ENCODE measurements around the gene CLRN1.
"Not testable (repeated sequence)": the region's sequence is repeated elsewhere in the genome, so short reads cannot be mapped to it uniquely, and the experiment has no call there.

Gene CLRN1, protein sequence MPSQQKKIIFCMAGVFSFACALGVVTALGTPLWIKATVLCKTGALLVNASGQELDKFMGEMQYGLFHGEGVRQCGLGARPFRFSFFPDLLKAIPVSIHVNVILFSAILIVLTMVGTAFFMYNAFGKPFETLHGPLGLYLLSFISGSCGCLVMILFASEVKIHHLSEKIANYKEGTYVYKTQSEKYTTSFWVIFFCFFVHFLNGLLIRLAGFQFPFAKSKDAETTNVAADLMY

DNA sequence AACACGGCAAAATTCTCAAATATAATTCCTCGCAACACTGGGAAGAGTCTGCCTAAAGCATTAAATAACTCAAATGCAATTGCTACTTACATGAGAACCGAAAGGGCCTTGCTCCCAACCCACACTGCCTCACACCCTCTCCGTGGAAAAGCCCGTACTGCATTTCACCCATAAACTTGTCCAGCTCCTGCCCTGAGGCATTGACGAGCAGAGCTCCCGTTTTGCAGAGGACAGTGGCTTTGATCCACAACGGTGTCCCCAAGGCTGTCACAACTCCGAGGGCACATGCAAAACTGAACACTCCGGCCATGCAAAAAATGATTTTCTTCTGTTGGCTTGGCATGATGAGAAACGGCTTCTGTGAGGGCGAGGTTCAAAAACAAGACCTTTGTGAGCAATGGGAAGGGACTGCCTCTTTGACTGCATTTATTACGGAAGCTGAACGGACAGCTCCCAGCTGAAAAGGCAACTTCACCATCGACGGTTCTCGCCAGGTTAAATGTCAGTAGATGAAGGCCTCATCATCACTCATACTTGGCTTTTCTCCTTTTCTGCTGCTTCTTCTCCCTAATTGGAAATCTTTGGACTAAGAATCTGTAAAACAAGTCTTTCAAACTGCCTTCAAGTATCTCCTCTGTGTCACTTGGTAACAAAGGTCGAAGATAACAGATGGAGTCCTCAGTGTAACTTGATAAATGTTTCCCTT is at the start of gene CLRN1:
TSS of gene CLRN1 (minus strand) at position 362 of the 706 bp plus-strand sequence. CDS start at position 343, 19 bp downstream.
- no peak for DNase-seq

DNA sequence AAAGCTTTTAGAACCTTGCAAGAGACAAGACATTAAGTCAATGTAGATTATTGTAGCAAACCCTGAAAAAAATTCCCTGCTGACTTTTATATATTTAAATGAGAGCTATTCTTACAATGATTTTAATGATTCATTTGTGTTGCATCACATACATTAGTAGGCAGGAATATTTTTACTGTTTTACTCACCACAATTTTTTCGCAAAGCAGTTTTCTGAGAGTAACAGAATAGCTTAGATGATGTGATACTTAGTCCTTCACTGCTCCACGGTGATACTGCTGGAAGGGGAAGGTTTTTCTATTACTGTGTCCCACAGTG is 43.9 kb upstream of the CLRN1 start:
- DNase-seq: no peak

DNA sequence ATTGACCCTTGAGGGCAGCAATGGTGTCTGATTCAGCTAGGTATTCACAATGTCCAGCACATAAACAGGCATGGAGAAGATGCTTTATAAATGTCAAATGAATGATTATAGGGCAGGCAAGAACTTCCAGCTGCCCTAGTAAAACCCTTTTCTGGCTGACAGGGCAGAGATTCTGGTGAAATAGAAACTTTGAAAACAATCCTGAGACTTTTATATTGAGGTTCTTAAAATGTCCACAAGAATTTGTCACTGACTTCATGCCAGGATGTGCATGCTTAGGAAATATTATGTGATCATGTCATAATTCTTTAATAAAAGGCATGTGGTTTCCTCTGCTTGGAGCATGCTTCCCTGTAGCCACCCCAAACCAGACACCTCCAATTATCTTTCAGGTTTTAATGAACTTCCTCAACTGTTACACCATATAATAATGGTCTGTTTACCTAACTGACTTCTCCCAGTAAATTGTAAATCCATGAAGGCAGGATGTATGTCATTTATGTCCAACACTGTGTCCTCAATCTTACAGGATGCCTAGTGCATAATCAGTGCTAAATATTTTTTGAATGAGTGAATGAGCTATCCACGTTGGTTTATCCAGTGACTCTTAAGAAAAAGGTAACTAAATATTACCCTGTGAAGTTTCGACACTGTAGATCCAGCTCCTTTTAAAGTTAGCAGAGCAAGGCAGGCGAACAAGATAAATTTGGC is 43.4 kb upstream of the CLRN1 start:
- DNase-seq: no peak

DNA sequence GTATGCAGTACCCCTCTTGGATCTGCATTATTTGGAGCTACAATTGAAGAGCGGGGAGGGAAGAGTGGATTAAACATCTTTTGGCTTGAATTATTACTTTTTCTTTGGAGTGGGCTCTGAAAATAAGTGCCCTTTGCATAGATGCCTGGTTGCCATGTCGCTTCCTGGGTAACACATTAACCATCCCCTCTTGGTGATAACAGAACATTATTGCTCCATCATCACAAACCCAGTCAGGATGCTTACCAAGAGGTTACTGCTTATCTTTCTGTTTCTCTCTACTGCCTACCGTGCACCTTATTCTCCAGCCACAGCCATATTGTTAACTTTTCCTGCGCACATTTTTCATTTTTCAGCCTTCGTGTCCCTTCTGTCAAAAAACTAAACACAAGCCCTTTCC is 42.7 kb upstream of the CLRN1 start:
- DNase-seq: no peak

DNA sequence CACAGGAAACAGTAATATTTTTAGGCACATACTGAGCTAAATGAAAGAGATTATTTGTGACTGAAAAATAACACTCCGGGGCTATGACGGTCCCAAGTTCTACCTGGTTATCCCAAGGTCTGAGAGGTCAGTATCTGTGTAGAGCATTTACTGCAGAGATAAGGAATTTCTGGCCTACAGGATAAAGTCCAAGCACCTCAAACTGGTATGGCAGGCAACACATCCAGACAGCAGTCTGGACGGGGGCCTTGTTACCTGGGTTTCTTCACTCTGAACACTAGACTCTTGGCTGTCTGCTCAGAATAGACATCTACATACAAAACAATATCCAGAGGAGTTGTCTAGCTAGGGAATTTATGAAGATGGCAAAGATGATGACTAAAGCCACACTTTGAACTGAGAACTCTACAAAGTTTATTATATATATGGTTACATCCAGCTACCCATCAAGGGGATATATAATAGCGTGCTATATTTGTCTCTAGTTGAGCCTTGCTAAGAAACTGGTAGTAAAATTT is 42.0 kb upstream of the CLRN1 start:
- no peak for DNase-seq

DNA sequence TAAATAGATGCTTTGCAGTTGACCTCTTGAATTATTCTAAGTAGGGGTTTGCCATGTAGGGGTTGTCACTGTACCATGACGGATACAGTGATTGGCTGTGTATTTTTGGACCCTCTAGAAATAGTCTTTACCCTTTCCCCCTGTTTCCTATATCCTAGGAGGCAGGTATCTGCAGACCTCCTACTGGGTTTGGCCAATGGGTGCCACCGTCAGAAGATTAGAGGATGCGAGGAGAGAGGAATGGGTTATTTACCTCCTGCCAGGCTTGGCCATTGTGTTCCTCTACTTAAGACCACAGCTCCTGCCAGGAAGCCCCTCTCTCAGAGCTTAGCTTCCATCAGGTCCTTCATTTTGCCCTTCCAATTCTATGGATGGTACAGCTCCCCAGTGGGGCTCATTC is 40.2 kb upstream of the CLRN1 start:
- DNase-seq: no peak

DNA sequence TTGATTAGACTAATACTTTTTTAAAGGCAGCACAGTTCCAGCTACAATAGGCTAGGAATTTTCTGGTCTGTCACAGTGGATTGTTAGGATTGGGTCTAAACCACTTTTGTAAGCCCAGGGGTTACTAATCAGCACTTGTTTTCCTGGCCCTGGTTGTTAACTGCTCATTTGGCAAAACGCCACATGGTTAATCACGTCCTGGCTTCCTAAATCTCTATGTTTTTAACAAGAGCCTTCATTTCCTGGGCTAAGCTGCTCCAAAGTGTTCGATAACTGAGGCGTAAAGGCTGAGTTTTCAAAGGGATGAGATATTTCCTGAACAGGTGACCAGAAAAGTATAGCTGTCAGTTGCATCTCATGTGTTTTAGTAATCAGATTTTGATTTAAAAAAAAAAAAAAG is 38.9 kb upstream of the CLRN1 start:
- DNase-seq: no peak

DNA sequence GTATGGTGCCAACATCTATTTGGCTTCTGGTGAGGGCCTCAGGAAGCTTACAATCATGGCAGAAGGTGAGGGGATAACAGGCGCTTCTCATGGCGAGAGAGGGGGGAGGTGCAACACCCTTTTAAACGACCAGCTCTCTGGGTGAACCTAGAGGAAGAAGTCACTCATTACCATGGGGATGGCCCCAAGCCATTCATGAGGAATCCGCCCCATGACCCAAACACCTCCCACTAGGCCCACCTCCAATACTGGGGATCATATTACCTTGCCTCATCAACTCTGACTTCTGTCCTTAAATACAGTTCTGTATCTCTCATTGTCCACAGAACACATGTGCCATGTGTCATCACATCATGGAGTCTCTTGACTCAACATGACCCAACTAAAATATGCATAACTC is 37.5 kb upstream of the CLRN1 start:
- no peak for DNase-seq

DNA sequence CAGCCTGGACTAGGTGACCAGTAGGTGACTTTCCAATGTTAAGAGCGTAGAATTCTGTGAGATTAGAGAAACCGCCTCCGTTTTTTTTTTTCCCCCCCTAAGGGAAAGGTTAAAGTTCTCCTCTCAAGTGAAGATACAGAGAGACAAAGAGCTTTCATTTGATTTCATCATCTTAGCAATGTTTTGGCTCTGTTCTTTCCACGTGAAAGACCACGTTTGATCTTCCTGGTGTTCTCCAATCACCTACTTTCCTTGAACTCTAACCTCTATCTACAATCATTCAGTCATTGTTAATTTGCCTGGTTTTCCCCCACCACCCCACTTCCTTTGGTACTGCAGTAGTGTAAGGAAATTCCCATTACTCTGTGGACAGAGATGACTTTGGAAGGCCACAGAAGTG is 36.9 kb upstream of the CLRN1 start:
- DNase-seq: no peak

DNA sequence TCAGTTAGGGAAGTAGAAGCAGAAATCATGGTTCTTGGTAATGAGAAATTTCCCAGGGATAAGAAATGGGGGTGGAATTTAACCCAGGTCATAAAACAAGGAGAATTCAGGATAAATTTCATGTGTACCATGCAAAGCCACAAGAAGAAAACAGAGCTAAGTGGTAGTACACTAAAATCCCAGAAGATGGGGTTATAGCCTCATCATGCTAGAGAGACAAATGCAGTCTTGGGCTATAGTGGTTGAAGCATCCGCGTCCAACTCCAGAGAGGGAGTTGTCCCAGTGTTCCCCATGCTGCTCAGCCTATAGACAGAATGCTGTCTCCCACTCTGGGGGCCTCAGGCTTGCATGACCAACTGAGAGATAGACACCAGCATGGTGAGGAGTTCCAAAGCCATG is 36.2 kb upstream of the CLRN1 start:
- DNase-seq: no peak

DNA sequence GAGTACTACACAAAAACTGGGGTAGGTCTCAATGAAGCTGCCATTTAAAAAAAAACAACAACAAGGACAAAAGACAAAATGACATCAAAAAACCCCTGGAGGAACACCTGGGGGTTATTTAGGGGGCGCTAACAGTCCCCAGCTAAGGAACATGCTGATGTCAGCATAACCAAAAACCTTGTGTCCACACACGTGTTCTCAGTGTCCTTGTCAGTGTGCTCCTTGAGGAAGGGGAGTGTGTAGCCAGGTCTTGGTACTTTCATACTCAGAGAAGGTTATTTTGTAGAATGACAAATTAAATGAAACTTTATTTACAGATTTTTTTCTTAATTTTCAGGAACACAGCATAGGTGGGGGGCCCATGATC is 31.2 kb upstream of the CLRN1 start:
- no peak for DNase-seq

DNA sequence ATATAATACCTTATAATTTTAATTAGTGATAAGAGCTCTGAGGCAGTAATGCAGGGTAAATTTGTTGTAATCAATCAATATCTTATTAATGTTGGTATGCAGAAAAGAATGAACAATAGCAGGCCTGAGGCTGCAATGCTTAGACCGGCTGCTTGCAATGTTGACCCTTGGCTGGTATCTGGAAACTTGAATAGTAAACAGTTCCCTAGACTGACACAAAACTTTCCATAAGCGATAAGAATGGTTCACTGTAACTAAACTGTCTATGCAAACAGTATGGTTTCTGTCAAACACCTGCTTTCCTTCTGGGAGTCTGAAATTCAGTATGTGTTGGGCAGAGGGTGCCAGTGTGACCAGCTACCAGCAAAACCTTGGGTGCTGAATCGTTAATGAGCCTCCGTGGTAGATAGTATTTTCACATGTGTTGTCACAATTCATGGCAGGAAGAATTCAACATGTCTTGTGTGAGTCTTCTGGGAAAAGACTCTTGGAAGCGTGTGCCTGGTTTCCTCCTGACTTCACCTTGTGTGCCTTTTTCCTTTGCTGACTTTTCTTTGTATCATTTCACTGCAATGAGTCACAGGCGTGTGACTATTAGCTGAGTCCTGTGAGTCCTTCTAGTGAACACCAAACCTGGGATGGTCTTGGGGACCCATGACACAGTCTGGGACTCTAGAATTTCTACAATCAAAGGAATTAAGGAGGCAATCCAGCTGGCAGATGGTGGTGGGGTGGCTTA is 30.7 kb upstream of the CLRN1 start:
- DNase-seq: no peak

DNA sequence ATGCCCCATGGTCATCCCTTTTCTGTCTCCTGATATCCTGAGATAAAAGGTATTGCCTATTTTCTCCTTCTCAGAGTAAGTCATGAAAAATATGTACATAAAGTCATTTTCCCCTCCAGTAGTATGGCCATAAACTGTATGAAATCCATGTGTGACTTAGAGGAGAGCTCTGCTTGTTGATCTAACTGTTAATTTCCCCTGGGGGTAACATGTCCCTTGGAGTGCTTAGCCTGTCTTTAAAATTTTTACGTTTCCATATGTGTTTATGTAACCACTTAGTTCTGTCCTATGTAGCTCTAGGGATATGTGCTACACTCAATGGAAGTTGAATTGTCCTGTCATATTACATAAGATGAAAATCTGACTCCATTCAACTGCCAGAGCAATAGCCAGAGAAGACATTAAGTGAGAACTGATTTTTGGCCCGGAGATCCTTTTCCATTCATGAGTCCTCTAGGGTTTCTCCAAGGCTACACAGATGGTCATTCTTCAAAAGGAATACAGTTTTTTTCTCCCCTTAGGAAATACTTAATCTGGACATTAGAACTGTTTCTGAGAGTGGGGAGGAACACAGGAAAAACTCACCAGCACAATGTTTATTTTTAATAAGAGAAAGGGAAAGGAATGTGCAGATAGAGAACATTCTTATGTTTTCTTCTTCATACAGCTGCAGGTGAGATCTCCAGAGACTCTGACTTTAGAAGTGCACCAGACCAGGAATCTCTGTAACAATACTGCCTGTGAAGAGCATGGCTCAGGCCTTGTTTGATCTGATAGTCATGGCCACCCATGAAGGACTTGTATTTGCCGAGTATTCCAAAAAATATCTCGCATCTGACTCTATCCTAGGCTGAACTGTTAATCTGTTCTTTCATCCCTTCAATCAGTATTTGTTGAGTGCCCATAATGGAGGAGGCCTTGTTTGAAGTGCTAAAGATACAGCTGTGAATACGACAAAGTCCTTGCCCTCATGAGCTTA is 29.8 kb upstream of the CLRN1 start:
- no peak for DNase-seq

DNA sequence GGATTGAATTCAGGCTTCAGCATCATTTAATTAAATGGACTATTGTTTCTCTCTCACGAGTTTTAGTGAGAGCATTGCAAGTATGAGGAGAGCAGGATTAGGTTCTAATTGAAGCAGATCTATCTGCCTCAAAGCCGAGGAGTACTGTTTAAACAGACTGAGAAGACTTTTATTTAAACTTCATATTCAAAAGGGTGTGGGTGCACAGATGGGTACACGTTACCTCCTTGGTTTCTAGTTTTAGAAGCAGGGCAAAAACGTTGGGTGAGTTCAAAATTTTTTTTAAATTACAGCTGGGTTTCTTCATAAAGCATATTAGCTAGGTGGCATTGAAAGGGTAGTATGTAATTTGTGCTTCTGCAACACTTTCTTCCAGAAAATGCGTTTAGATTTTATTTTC is 26.5 kb upstream of the CLRN1 start:
- no peak for DNase-seq

DNA sequence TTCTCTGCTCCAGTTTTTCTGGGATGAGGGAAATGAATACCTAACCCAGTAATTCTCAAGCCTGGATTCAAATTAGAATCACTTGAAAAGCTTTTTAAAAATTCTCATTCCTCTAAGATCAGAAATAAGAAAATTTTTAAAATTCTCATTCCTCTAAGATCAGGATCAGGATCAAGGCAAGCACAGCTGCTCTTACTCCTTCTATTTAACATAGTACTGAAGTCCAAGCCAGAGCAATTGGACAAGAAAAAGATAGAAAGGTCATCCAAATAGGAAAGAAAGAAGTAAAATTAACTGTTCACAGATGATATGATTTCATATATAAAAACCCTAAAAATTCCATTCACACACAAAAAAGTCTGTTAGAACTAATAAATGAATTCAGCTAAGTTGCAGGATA is 24.2 kb upstream of the CLRN1 start:
- no peak for DNase-seq

DNA sequence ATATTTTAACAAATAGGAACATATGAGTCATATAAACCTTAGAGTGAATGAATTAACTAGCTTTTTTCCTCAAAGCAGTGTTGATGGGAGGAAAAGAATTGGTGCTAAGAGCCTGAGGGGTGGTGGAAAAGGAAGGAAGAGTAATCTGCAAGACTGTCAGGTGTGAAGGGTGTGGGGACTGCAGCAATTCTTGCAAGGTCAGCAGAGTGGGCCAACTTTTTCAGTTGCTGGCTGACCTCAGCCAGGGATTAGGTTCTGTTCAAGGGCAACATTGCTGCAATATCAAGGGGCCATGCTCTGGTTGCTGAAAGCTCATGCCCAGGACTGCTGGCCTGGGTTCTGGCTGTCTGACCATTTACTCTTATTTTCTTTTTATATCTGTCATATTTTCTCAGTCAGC is 23.0 kb upstream of the CLRN1 start:
- no peak for DNase-seq

DNA sequence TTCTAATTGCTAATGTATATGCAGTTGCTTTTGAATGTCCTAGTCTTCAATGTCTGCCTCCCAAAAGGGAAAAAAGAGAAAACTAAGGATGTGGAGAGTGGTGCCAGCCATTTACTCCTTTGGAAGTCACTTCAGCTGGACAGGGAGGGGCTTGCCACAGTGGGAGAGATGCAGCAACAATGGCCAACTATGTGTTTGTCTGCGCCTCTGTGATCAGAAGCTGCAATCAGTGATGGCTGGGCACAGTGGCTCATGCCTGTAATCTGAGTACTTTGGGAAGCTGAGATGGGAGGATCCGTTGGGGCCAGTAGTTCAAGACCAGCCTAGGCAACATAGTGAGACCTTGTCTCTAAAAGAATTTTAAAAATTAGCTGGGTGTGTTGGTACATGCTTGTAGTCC is 16.7 kb upstream of the CLRN1 start:
- no peak for DNase-seq

DNA sequence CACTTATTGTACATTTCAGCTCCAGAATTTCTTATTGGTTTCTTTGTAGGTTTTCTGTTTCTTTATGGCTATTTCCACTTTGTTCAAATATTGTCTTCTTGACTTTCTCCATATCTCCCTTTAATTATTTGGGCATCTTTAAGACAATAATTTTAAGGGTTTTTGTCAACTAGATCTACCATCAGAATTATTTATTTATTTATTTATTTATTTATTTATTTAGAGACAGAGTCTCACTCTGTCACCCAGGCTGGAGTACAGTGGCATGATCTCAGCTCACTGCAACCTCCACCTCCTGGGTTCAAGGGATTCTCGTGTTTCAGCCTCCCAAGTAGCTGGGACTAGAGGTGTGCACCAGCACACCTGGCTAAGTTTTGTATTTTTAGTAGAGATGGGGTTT is 15.9 kb upstream of the CLRN1 start:
- DNase-seq: not testable (repeated sequence)

DNA sequence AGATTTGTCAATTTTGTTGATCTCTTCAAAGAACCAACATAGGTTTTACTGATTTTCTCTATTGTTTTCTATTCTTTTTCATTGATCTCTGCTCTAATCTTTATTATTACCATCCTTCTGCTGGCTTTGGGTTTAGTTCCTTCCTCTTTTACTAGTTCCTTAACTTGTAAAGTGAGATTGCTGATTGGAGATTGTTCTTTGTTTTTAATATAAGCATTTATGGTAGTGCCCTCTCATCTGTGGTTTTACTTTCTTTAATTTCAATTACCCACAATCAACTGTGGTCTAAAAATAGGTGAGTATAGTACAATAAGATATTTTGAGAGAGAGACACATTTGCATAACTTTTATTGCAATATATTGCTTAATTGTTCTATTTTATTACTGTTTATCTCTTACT is 13.2 kb upstream of the CLRN1 start:
- DNase-seq: no peak

DNA sequence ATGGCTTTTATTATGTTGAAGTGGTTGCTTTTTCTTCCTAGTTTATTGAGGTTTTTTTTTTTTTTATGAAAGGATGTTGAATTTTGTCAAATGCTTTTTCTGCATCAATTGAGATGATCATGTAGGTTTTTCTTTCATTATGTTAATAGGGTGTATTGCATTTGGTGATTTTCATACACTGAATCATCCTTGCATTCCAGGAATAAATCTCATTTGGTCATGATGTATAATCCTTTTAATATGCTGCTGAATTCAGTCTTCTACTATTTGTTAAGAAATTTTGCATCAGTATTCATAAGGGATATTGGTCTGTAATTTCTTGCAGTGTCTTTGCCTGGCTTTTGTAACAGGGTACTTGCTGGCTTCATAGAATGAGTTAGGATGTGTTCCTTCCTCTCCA is 11.5 kb upstream of the CLRN1 start:
- DNase-seq: no peak

DNA sequence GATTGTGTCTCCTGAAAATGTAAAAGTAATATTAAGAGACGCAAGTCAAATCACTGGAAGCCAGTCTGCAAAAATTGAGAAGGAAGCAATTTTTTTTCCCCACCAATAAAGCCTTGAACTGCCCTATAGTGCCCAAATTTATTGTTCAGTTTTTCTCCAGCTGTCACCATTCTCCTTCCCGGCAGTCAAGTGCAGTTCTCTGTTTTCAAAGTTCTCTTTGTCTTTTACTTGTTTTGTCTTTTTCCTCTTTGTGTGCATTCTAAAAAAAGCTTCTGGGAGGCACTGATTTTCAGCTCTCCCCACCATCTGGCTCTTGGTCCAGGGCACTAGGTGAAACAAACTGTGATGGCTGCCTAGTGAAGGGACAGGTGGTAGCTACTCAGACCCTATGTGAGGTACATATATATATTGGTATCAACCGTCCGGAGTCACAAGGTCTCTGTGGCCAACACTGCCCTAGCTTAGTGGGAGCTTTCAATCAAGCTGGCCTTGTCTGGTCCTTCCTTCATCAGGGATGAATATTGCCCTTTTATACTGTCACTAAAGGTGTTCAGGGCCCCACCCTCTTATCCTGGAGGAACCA is 6.1 kb upstream of the CLRN1 start:
- DNase-seq: no peak

DNA sequence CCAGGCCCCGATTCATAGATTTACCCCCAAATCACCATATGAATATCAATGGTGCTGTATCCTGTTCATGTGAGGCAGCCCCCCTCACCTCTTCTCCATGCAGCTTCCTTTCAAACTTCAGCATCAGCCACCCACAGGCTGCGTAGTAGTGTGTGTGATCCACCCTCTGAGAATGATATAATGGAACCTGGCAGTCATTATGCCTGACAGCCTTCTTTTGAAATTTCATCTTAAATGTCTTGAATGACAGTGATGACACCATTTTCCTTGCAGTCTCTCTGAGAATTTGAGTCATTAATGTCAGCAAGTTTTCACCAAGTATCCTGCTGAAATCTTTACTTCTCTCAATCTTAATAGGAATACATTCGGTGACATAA is 3.5 kb upstream of the CLRN1 start:
- no peak for DNase-seq

Data from SIG-M5 (cell line).